K562 (cell line): ENCODE data around the gene FLT1. TPM values are rescaled to one million over a fixed set of nuclear protein-coding genes. Genes with fewer than 3 reads are reported as not detected.

Source experiments
- ARNT ChIP-seq, 2 experiments: fragments of 450-650 bp; IDR thresholded peaks; 2 replicates each; pipeline ENCODE4 v1.6.1; 2016; ENCODE audit warnings: mild to moderate bottlenecking in 1 of 2
- ATF1 ChIP-seq, 2 experiments: fragments of 450-650 bp in 1 of 2; IDR thresholded peaks; 2 replicates each; pipeline ENCODE4 v1.6.1; 2016; ENCODE audit warnings: missing compliant biosample characterization in 1 of 2, missing genetic modification characterization in 1 of 2
- CUX1 ChIP-seq: fragments of 200-800 bp; sonication (Bioruptor generic); IDR thresholded peaks from 2 replicates; pipeline ENCODE4 v1.6.1; 2016; ENCODE audit warnings: missing genetic modification characterization, missing compliant biosample characterization
- DMBX1 ChIP-seq: fragments of 250-450 bp; sonication (Bioruptor Pico); IDR thresholded peaks from 2 replicates; pipeline ENCODE4 v1.8.0; 2022; ENCODE audit warnings: inconsistent platforms, mild to moderate bottlenecking, moderate library complexity, borderline replicate concordance
- FOSL1 ChIP-seq: fragments of 200-800 bp; sonication (Bioruptor generic); conservative IDR thresholded peaks from 2 replicates; pipeline ENCODE4 v1.6.1; 2016; ENCODE audit warnings: missing genetic modification characterization, missing compliant biosample characterization
- NFRKB ChIP-seq: fragments of 450-650 bp; IDR thresholded peaks from 2 replicates; pipeline ENCODE4 v1.6.1; 2016; ENCODE audit warnings: low read depth
- RREB1 ChIP-seq: fragments of 250-450 bp; sonication (Bioruptor Pico); IDR thresholded peaks from 2 replicates; pipeline ENCODE4 v1.4.0; 2020
- SIRT6 ChIP-seq: IDR thresholded peaks from one replicate; pipeline ENCODE4 v1.6.1; 2012; ENCODE audit warnings: low read depth, mild to moderate bottlenecking, control low read depth, inconsistent platforms, low read length, moderate library complexity
- TAF7 ChIP-seq: fragments of 450-650 bp; IDR thresholded peaks from 2 replicates; pipeline ENCODE4 v1.6.1; 2016; ENCODE audit warnings: missing genetic modification characterization, missing compliant biosample characterization
- U2AF2 ChIP-seq: fragments of 200-400 bp; formaldehyde crosslinking; optimal IDR thresholded peaks from 2 replicates; pipeline ENCODE3; 2017; ENCODE audit warnings: low read depth, mild to moderate bottlenecking, low read length
- ZBTB11 ChIP-seq, 3 experiments: fragments of 200-800 bp in 1 of 3; fragments of 250-450 bp in 1 of 3; fragments of 450-650 bp in 1 of 3; sonication (Bioruptor Pico) in 1 of 3; sonication (Bioruptor generic) in 1 of 3; formaldehyde crosslinking in 1 of 3; IDR thresholded peaks; 2 replicates each; pipeline versions ENCODE4 v1.6.1 to v1.8.0; 2016 to 2022; ENCODE audit warnings: mild to moderate bottlenecking in 2 of 3, missing genetic modification characterization in 2 of 3, missing compliant biosample characterization in 1 of 3, moderate library complexity in 1 of 3
- ZNF224 ChIP-seq: sonication (generic); formaldehyde crosslinking; IDR thresholded peaks from 2 replicates; pipeline ENCODE4 v1.8.0; 2022; ENCODE audit warnings: mild to moderate bottlenecking, missing genetic modification reagents
- polyA plus RNA-seq, 8 experiments: library from polyadenylated mRNA; depleted of rRNA in 4 of 8; stranded (reverse) in 5 of 8; unstranded in 3 of 8; fragments of >200 nt; fragmentation: Nextera tagmentation in 2 of 8; fragmentation: Illumina TruSeq in 1 of 8; extraction: Ambion mirVana in 2 of 8; extraction: Trizol in 1 of 8; gene quantifications; 2 replicates each; pipeline versions ENCODE4 v1.2.1 to v1.2.3, GENCODE V29; 2011 to 2014; ENCODE audit warnings: inconsistent platforms in 1 of 8, missing spikeins in 1 of 8
- total RNA-seq, 7 experiments: library from RNA; depleted of rRNA in 6 of 7; stranded (reverse); fragments of >200 nt in 6 of 7; fragmentation: Illumina TruSeq in 2 of 7; extraction: Trizol in 2 of 7; gene quantifications; 2 replicates each; pipeline versions ENCODE4 v1.2.1 to v1.2.3, GENCODE V29; 2011 to 2021; ENCODE audit warnings: low replicate concordance in 1 of 7

Gene FLT1
- total and polyA plus RNA-seq, 9 of the 15 experiments (the other 6 are each of a cell fraction or from before 2014, with no cell fraction given) = 0.01 to 2.0 (median 0.22) TPM

- TF ChIP-seq DMBX1 (CRISPR knock-in tag) (0 out of 2 replicates have a peak, but pooled peaks have one; percentile 3), FOSL1 (tag) (no peak; the same call in 1 of the 2 replicates), TAF7 (tag) (no peak), NFRKB (peak; percentile 69; the same call in 1 of the 2 replicates), CUX1 (no peak), SIRT6 (no peak), U2AF2 (no peak), ATF1 (CRISPR knock-in tag; IDR thresholded peaks at IDR 0.05) (no peak), ATF1 (tag; IDR thresholded peaks at IDR 0.05) (peak; percentile 47; the same call in 1 of the 2 replicates), ARNT (IDR thresholded peaks at IDR 0.05) (0 out of 4 replicates have a peak, but pooled peaks of 1 of the 2 experiments have one; percentile 7), RREB1 (CRISPR knock-in tag) (no peak), ZBTB11 (CRISPR knock-in tag; IDR thresholded peaks at IDR 0.05) (peak in 1 of 3 experiments; percentile 28; a peak in 1 of 6 replicates), ZNF224 (CRISPR knock-in tag) (no peak)
These were observed 86.1 kb downstream of the FLT1 start (continued) for GRCh38 chr13:28408863-28409262.
